GM19328 (cell line): ENCODE results near the gene SPATS2L.

ENCODE experiments used
- ATAC-seq: cut with Tn5 transposase; IDR thresholded peaks from one replicate; pipeline ENCODE4 v1.9.1; 2021; ENCODE audit warnings: mild to moderate bottlenecking, moderate library complexity; ENCODE audit not compliant: unreplicated experiment

SPATS2L gene

DNA sequence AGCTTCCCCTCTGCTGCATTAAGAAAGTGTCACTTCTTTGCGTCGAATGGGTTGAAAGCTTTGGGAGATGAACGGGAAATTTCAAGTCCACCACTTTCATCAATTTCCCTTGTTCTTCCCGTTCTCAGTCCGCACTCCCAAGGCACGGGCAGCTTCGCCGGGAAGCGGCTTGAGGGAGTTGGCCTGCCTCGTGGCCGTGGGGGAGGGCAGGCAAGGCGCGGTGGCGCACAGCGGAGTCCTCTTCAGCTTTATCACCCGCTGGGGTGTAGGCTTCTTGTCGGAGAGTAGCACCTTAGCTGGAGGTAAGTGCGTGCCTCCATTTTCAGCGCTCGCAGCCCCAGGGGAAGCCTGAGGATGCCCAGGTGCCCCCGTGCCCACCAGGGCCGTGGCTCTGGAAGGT, 183.5 kb downstream of the SPATS2L start:
- ATAC-seq: no peak

DNA sequence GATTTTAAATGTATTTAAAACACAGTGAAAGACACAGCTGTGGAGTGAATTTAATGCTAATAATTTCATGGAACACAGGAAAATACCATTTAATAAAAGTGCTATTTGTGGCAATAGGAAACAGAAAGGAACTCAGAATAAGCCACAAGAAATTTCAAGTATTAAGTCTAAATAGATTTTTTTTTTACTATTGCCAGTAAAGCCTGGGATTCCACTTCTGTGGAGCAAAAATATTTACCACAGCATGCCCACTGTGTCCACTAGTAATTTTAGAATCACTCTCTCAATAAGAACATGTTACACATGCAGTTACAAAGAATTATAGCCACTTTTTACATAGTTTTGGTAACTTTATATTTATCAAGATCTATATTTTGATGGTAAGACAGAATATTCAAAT, 186.2 kb downstream of the SPATS2L start:
- ATAC-seq: no peak

GRCh38 chr2:200494048-200494447, 187.6 kb downstream of the SPATS2L start:
- ATAC-seq: no peak

- no peak for ATAC-seq
Observed at GRCh38 chr2:200496696-200497095, 190.2 kb downstream of the SPATS2L start.

- no peak for ATAC-seq
Observed at GRCh38 chr2:200498402-200499162, 192.1 kb downstream of the SPATS2L start.

GRCh38 chr2:200502196-200502595, 195.7 kb downstream of the SPATS2L start:
- no peak for ATAC-seq

GRCh38 chr2:200506679-200507078, 200.2 kb downstream of the SPATS2L start:
- ATAC-seq: no peak

- ATAC-seq: no peak
Observed at GRCh38 chr2:200507179-200507578, 200.7 kb downstream of the SPATS2L start.

DNA sequence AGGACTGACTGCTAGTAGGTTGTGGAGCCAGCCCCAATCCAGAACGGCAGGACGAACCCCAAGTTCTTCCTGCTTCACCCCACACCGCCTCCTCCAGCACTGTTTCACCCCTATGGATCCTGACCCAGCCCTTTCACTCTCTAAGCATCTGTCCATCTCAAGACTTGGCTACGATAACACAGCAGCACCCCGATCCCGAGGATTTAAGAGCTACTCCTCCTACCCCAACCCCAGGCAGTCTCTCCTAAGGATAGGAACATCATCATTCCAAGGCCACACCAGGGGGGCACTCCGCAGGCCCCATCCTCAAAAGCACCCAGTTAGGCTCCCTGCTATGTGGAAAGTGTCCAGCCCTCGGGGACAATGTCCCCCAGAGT, 202.7 kb downstream of the SPATS2L start:
- no peak for ATAC-seq

GRCh38 chr2:200509612-200510433, 203.3 kb downstream of the SPATS2L start, which contains the start of gene KCTD18:
Gene KCTD18 (minus strand): TSS chr2:200510068. CDS start chr2:200507016, 3,052 bp downstream.
- peak; percentile 99 for ATAC-seq

- ATAC-seq: no peak
Observed at GRCh38 chr2:200515155-200515554, 208.7 kb downstream of the SPATS2L start.

DNA sequence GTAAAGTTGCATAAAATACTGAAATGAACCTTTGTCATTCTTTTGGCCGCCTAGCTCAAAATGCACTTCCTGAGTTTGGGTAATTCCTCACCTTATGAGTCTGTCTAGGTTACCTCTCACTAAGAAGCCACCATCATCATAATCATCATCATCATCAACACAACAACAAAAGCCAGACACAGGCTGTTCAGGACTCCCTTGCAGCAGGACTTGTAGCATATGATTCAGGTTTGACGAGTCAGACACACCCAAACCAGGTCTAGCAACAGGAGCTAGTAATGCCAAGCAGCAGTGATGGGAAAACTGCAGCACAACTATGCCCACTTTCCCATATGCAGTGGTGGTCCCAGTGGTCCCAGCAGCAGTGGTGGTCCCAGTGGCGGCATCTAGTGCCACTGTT, 216.7 kb downstream of the SPATS2L start:
- no peak for ATAC-seq

DNA sequence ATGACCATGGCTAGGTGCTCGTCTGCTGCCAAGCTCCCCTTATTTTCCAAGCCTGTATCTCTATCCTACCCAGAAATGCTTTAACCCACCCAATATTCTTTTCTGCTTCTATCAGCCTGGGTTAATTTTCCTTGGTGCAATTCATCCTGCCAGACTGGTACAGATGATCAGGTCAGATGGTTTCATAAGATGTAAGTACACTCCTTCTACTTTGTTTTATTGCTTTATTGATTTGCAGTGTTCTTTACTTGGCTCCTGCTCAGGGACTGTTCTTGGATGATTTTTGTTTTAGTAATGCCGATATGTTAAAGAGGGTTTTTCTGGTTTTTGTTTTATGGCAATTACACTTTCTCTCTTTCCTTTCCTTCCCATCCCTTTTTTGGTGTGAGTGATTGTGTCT, 217.1 kb downstream of the SPATS2L start:
- no peak for ATAC-seq

- ATAC-seq: no peak
Observed at GRCh38 chr2:200525066-200525465, 218.6 kb downstream of the SPATS2L start.

GRCh38 chr2:200525551-200525881, 219.0 kb downstream of the SPATS2L start:
- no peak for ATAC-seq

GRCh38 chr2:200525882-200526651, 219.6 kb downstream of the SPATS2L start, which contains the start of gene SGO2:
Gene SGO2 (plus strand): TSS chr2:200526207. CDS start chr2:200532976, 6,769 bp downstream.
- peak; percentile 99 for ATAC-seq

GRCh38 chr2:200528228-200528627, 221.7 kb downstream of the SPATS2L start:
- ATAC-seq: no peak
